ENCODE data around the gene PRR30. TPM values are rescaled to one million over a fixed set of nuclear protein-coding genes. Genes with fewer than 3 reads are reported as not detected.

PRR30 gene
- total RNA-seq, 4 donors from 2014 or later, result not detected

DNA sequence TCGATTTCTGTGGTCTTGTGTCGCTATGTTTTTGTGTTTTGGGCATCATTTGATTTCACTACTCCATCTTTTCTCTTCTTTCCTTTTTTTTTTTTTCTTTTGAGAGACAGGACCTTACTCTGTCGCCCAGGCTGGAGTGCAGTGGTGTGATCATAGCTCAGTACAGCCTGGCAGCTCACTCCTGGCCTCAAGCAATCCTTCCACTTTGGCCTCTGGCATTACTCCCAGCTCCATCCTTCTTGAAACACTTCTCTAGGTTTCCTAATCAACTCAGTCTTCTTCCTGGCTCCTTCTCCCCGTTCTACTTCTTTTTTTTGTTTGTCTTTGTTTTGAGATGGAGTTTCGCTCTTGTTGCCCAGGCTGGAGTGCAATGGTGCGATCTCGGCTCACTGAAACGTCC is 36.1 kb upstream of the PRR30 start:
- Histone ChIP-seq H3K9me3 (no peaks in the 10 kb centered on the region), H3K36me3 (no peaks in the 10 kb centered on the region), H3K27ac (replicated peaks in 1 of 4) (no peak overlapping the region), H3K27me3 (peaks cover 0 to 37% (median under 1%) of the 10 kb centered on the region in 4 donors), H3K4me1 (peaks cover 0 to 1% (median under 1%) of the 10 kb centered on the region in 4 donors), H3K4me3 (no peak overlapping the region)
- DNase-seq (ENCODE audit: extremely low spot score), result no peak
- TF ChIP-seq POLR2AphosphoS5 (IDR thresholded peaks at IDR 0.05), result no peak
- no peak for TF ChIP-seq POLR2A (IDR thresholded peaks at IDR 0.05; ENCODE audit: low read depth)
- TF ChIP-seq EP300 (IDR thresholded peaks at IDR 0.05), result no peak
- TF ChIP-seq, protein P1, sequence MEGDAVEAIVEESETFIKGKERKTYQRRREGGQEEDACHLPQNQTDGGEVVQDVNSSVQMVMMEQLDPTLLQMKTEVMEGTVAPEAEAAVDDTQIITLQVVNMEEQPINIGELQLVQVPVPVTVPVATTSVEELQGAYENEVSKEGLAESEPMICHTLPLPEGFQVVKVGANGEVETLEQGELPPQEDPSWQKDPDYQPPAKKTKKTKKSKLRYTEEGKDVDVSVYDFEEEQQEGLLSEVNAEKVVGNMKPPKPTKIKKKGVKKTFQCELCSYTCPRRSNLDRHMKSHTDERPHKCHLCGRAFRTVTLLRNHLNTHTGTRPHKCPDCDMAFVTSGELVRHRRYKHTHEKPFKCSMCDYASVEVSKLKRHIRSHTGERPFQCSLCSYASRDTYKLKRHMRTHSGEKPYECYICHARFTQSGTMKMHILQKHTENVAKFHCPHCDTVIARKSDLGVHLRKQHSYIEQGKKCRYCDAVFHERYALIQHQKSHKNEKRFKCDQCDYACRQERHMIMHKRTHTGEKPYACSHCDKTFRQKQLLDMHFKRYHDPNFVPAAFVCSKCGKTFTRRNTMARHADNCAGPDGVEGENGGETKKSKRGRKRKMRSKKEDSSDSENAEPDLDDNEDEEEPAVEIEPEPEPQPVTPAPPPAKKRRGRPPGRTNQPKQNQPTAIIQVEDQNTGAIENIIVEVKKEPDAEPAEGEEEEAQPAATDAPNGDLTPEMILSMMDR (IDR thresholded peaks at IDR 0.05), result no peak
- intact Hi-C loops (cut with DNase I), result no loop called here
- WGBS, result 71% methylated on average over 8 of the region's 8 CpGs

DNA sequence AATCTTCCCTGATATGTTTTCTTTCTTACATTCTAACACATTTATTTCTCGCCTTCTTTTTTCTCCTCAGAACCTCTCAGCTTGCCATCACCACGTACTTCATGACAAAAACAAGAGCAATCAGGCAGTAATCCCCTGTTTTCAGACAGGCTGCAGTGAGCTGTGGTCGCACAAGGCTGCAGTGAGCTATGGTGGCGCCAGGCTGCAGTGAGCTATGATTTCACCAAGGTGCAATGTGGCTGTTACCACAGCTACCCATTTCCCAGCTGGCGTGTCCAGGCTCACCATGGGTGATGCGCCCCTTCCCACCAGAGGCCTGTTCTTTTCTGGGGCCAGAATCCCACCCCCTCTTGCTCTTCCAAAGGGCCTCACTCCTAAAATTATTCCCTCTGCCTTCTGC is 35.4 kb upstream of the PRR30 start:
- Histone ChIP-seq H3K27me3 (peaks cover 0 to 37% (median 3%) of the 10 kb centered on the region in 4 donors), H3K27ac (replicated peaks in 1 of 4) (no peak overlapping the region), H3K36me3 (no peaks in the 10 kb centered on the region), H3K9me3 (no peaks in the 10 kb centered on the region), H3K4me3 (no peak overlapping the region), H3K4me1 (peaks cover 0 to 8% (median 6%) of the 10 kb centered on the region in 4 donors)
- intact Hi-C loops (cut with DNase I), result no loop called here
- no peak for TF ChIP-seq POLR2A (IDR thresholded peaks at IDR 0.05; ENCODE audit: low read depth)
- TF ChIP-seq POLR2AphosphoS5 (IDR thresholded peaks at IDR 0.05), result no peak
- TF ChIP-seq EP300 (IDR thresholded peaks at IDR 0.05), result no peak
- TF ChIP-seq, protein P1 (IDR thresholded peaks at IDR 0.05), result no peak
- no peak for DNase-seq (ENCODE audit: extremely low spot score)
- WGBS, result 82% methylated on average over 6 of the region's 6 CpGs

DNA sequence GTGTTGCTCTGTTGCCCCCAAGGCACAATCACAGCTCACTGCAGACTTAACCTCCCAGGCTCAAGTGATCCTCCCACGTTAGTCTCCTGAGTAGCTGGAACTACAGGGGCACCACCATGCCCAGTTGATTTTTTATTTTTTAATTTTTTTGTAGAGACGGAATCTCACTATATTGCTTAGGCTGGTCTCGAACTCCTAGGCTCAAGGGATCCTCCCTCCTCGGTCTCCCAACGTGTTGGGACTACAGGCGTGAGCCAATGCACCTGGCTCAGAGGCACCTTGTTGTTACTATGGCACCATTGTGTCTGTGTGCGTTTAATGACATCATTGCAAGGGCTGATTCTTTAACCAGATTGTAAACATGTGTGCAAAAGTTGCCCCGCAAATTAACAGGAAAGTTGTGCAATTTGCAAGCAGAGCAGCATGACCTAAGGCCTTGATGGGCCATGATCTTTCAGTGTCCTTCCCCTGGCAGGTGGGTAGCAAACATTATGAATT is 32.2 kb upstream of the PRR30 start:
- Histone ChIP-seq H3K9me3 (no peaks in the 10 kb centered on the region), H3K4me3 (no peak overlapping the region), H3K4me1 (peaks cover 0 to 9% (median 6%) of the 10 kb centered on the region in 4 donors), H3K27me3 (peaks cover 0 to 30% (median 3%) of the 10 kb centered on the region in 4 donors), H3K27ac (replicated peaks in 1 of 4) (no peak overlapping the region), H3K36me3 (no peaks in the 10 kb centered on the region)
- WGBS, result 77% methylated on average over 8 of the region's 8 CpGs
- no peak for TF ChIP-seq POLR2AphosphoS5 (IDR thresholded peaks at IDR 0.05)
- TF ChIP-seq EP300 (IDR thresholded peaks at IDR 0.05), result no peak
- TF ChIP-seq, protein P1 (IDR thresholded peaks at IDR 0.05), result no peak
- no peak for TF ChIP-seq POLR2A (IDR thresholded peaks at IDR 0.05; ENCODE audit: low read depth)
- intact Hi-C loops (cut with DNase I), result no loop called here
- no peak for DNase-seq (ENCODE audit: extremely low spot score)

DNA sequence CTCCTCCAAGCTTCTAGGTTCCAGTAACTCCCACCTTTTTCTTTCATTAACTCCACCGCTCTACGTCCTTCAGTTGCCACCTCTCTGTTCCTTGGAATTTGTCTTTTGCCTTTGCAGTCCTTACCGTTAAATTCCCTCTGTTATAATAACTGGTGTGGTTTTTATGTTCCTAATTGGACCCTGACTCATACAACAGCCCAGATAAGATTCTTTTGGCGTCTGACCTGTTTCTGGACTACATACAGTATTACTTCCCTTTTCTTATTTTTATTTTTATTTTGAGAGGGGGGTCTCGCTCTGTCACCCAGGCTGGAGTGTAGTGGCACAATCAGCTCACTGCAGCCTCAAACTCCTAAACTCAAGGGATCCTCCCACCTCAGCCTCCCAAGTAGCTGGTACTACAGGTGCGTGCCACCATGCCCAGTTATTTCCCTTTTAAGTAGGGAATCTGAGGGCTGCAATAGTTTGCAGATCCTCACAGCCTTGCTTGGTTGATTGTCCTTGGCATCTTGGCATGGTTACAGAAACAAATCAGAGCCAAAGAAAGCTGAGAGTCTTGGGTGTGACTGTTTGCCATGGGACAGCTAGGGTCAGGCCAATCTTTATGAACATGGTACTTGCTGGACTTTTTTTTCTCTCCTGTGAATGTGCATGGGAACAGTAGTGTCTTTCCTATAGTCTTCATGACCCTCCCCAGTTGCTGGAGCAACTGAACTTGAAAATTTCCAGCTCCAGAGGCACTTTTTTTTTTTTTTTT is 31.5 kb upstream of the PRR30 start:
- Histone ChIP-seq H3K4me3 (no peak overlapping the region), H3K9me3 (no peaks in the 10 kb centered on the region), H3K4me1 (peaks cover 0 to 9% (median 6%) of the 10 kb centered on the region in 4 donors), H3K36me3 (no peaks in the 10 kb centered on the region), H3K27ac (replicated peaks in 1 of 4) (no peak overlapping the region), H3K27me3 (peaks cover 0 to 24% (median 3%) of the 10 kb centered on the region in 4 donors)
- DNase-seq (ENCODE audit: extremely low spot score), result no peak
- 74% methylated on average over 6 of the region's 6 CpGs for WGBS
- TF ChIP-seq EP300 (IDR thresholded peaks at IDR 0.05) (no peak), POLR2A (IDR thresholded peaks at IDR 0.05; ENCODE audit: low read depth) (no peak), POLR2AphosphoS5 (IDR thresholded peaks at IDR 0.05) (no peak)
- TF ChIP-seq, protein P1 (IDR thresholded peaks at IDR 0.05), result no peak
- intact Hi-C loops (cut with DNase I), result no loop called here

Measured in esophagus muscularis mucosa (tissue), 4 donors.